ENCODE data around the gene DGAT2L6. TPM values are rescaled to one million over a fixed set of nuclear protein-coding genes. Genes with fewer than 3 reads are reported as not detected.
"Not testable (repeated sequence)": the region's sequence is repeated elsewhere in the genome, so short reads cannot be mapped to it uniquely, and the experiment has no call there.

The DGAT2L6 gene
- total RNA-seq, 4 donors from 2014 or later, result not detected

GRCh38 chrX:70201732-70202131 is 24.4 kb downstream of the DGAT2L6 start:
- whole genome bisulfite sequencing, 2 donors, result 78 to 92% methylated on average over 4 to 5 of the region's 5 CpGs
- Histone ChIP-seq H3K36me3 (no peaks in the 10 kb centered on the region), H3K27me3 (no peaks in the 10 kb centered on the region), H3K27ac (no peak overlapping the region), H3K4me1 (no peaks in the 10 kb centered on the region), H3K9me3 (no peaks in the 10 kb centered on the region), H3K4me3 (no peak overlapping the region)
- no peak for DNase-seq (ENCODE audit: low spot score in 2 of 2)
- TF ChIP-seq EP300 (IDR thresholded peaks at IDR 0.05) (no peak), POLR2A (IDR thresholded peaks at IDR 0.05) (no peak), CTCF (IDR thresholded peaks at IDR 0.05) (no peak)

- no peak for DNase-seq (ENCODE audit: low spot score in 2 of 2)
- Histone ChIP-seq H3K27ac (no peak overlapping the region), H3K36me3 (no peaks in the 10 kb centered on the region), H3K4me1 (no peaks in the 10 kb centered on the region), H3K4me3 (no peak overlapping the region), H3K27me3 (no peaks in the 10 kb centered on the region), H3K9me3 (no peaks in the 10 kb centered on the region)
- TF ChIP-seq POLR2A (IDR thresholded peaks at IDR 0.05) (no peak), EP300 (IDR thresholded peaks at IDR 0.05) (no peak), CTCF (IDR thresholded peaks at IDR 0.05) (no peak)
Measured at GRCh38 chrX:70208479-70208878, 31.2 kb downstream of the DGAT2L6 start.

GRCh38 chrX:70209570-70209969 is 32.3 kb downstream of the DGAT2L6 start:
- H3K27ac ChIP-seq; H3K9me3 ChIP-seq; H3K27me3 ChIP-seq; H3K4me1 ChIP-seq; H3K4me3 ChIP-seq; DNase-seq (ENCODE audit: low spot score in 2 of 2); H3K36me3 ChIP-seq: not testable (repeated sequence)
- WGBS, 2 donors, result 62 to 63% methylated on average over 6 of the region's 6 CpGs

- DNase-seq (ENCODE audit: low spot score in 2 of 2), result peak; percentile 5 to 13
- Histone ChIP-seq H3K27ac (no peak overlapping the region), H3K4me1 (no peaks in the 10 kb centered on the region), H3K27me3 (no peaks in the 10 kb centered on the region), H3K9me3 (no peaks in the 10 kb centered on the region), H3K4me3 (no peak overlapping the region), H3K36me3 (no peaks in the 10 kb centered on the region)
- TF ChIP-seq CTCF (IDR thresholded peaks at IDR 0.05), result no peak
- TF ChIP-seq POLR2A (IDR thresholded peaks at IDR 0.05), result no peak
- no peak for TF ChIP-seq EP300 (IDR thresholded peaks at IDR 0.05)
- 72 to 78% methylated on average over 4 to 5 of the region's 5 CpGs for whole genome bisulfite sequencing, 2 donors
Measured at GRCh38 chrX:70219938-70220764, 42.9 kb downstream of the DGAT2L6 start.

GRCh38 chrX:70226048-70226447 is 48.8 kb downstream of the DGAT2L6 start:
- Histone ChIP-seq H3K27ac (no peak overlapping the region), H3K4me1 (no peaks in the 10 kb centered on the region), H3K36me3 (no peaks in the 10 kb centered on the region), H3K4me3 (no peak overlapping the region), H3K27me3 (no peaks in the 10 kb centered on the region), H3K9me3 (no peaks in the 10 kb centered on the region)
- no peak for TF ChIP-seq CTCF (IDR thresholded peaks at IDR 0.05)
- no peak for TF ChIP-seq POLR2A (IDR thresholded peaks at IDR 0.05)
- no peak for TF ChIP-seq EP300 (IDR thresholded peaks at IDR 0.05)
- no peak for DNase-seq (ENCODE audit: low spot score in 2 of 2)

Data from tibial nerve (tissue), 4 donors.